ENCODE measurements around the gene SLC4A2. TPM values are rescaled to one million over a fixed set of nuclear protein-coding genes. Genes with fewer than 3 reads are reported as not detected.

Gene SLC4A2
- total RNA-seq, 1 donor = 65.4 TPM

- TF ChIP-seq, protein P1, sequence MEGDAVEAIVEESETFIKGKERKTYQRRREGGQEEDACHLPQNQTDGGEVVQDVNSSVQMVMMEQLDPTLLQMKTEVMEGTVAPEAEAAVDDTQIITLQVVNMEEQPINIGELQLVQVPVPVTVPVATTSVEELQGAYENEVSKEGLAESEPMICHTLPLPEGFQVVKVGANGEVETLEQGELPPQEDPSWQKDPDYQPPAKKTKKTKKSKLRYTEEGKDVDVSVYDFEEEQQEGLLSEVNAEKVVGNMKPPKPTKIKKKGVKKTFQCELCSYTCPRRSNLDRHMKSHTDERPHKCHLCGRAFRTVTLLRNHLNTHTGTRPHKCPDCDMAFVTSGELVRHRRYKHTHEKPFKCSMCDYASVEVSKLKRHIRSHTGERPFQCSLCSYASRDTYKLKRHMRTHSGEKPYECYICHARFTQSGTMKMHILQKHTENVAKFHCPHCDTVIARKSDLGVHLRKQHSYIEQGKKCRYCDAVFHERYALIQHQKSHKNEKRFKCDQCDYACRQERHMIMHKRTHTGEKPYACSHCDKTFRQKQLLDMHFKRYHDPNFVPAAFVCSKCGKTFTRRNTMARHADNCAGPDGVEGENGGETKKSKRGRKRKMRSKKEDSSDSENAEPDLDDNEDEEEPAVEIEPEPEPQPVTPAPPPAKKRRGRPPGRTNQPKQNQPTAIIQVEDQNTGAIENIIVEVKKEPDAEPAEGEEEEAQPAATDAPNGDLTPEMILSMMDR (IDR thresholded peaks at IDR 0.05; ENCODE audit: insufficient read depth, low read length) = no peak
- no peak overlapping the region for H3K4me3 ChIP-seq (ENCODE audit: low read depth, low read length)
- no peak for DNase-seq (ENCODE audit: low read depth)
Measured at GRCh38 chr7:151032936-151033863, 26.2 kb upstream of the SLC4A2 start.

DNA sequence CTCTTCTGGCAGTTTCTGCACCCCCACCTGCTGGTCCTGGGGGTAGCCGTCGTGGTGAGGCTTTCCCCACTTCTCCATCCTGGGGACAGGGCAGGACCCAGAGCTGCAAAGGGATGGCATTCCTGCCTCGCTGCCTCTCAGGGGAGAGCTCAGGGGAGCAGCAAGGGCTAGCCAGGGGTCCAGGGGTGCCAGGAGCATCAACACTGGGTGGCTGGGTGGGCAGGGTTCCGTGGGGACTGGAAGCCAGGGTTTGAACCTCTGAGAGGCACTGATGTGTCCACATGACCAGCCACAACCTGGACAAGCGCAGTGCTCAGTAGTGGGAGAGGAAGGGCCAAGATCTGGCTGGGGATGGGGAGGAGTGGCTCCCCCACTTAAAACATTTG is 25.5 kb upstream of the SLC4A2 start:
- H3K4me3 ChIP-seq (ENCODE audit: low read depth, low read length) = no peak overlapping the region
- TF ChIP-seq, protein P1 (IDR thresholded peaks at IDR 0.05; ENCODE audit: insufficient read depth, low read length) = no peak
- no peak for DNase-seq (ENCODE audit: low read depth)

DNA sequence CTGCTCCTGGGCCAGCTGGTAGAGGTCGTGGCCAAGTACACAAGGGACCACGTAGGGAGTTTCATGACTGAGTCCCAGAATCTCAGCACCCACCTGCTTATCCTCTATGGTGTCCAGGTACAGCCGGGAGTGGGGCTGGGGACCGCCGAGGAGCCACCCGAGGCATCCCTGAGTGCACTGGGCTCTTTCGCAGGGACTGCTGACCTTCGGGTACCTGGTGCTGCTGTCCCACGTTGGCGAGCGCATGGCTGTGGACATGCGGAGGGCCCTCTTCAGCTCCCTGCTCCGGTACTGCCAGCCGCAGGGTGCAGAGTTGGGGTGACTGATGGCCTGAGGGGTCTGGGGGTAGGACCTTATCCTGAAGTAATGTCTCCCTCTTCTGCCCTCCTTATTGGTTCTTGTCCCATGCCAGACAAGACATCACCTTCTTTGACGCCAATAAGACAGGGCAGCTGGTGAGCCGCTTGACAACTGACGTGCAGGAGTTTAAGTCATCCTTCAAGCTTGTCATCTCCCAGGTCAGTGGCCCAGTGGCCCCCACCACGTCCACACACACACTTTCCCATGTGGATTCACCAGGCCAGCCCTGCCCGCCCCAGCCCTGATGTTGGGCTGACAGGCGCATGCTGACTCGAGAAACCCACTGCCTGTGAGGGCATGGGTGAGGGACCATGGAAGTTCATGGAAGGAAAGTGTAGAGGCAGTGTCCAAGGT is 24.9 kb upstream of the SLC4A2 start:
- no peak for DNase-seq (ENCODE audit: low read depth)
- TF ChIP-seq, protein P1 (IDR thresholded peaks at IDR 0.05; ENCODE audit: insufficient read depth, low read length) = no peak
- no peak overlapping the region for H3K4me3 ChIP-seq (ENCODE audit: low read depth, low read length)

DNA sequence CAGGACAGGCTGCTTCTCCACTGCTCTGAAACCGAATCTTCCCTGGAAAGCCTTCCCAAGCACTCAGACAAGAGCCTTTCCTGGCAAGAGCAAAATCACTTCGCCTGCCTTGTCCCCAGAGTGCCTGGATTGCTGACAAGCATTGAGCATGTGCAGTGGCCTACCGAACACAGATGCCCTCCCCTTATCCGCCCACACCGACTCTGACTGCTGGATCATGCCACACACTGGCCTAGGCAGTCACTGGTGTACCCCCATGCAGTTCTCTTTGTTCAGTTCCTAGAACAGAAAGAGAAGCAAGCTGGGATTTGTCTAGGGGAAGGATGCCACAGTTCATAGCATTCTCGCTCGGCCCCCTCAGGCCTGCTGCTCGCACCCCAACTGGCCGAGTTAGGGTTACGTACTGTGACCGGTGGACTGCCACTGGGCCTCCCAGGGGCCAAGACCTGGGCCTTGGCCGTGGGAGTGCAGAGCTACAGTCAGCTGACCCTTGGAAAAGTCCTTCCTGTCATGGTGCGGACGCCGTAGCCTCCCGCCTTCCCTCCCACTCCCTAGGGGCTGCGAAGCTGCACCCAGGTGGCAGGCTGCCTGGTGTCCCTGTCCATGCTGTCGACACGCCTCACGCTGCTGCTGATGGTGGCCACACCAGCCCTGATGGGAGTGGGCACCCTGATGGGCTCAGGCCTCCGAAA is 24.2 kb upstream of the SLC4A2 start:
- no peak for DNase-seq (ENCODE audit: low read depth)
- H3K4me3 ChIP-seq (ENCODE audit: low read depth, low read length) = no peak overlapping the region
- TF ChIP-seq, protein P1 (IDR thresholded peaks at IDR 0.05; ENCODE audit: insufficient read depth, low read length) = no peak

- TF ChIP-seq, protein P1 (IDR thresholded peaks at IDR 0.05; ENCODE audit: insufficient read depth, low read length) = no peak
- H3K4me3 ChIP-seq (ENCODE audit: low read depth, low read length) = no peak overlapping the region
- no peak for DNase-seq (ENCODE audit: low read depth)
Measured at GRCh38 chr7:151035902-151036301, 23.5 kb upstream of the SLC4A2 start.

DNA sequence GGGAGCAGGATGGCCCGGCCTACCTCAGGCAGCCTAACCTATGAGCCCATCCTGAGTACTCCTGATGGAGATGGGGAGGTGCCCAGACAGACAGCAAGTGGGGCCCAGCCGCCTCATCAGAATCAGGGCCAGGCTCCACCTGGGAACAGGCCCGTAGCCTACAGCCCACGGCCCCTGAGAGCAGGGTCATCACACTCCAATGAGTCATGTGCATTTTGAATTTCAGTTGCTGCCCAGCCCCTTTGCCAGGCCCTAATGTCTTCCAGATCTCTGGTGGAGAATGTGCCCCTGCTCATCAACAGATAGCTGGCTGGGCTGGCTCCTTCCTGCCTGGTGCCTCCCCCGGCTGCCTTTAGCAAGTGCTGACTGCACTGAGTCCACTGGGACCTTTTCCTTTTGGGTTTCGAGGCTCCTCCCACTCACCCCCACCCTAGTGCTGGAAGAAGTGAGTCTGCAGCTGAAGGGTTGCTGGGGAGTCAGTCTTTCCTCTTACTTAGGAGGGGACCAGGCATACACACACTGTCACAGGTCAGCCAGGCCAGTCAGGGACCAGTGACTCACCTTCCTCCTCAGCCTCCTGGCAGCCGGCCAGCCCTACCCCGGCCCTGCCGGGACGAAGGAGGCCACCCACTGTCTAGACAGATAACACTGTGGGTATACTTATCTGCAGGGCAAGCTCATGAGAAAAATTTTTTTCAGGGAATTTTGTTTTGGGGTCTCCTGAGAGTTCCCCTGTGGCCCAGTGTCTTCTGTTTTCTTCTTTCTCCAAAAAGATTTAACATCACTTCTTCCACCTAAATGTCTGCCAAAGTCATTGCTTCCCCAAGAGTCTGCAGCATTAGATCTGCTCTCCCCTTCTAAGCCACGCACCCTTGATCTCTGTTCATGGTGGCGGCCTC is 20.2 kb upstream of the SLC4A2 start:
- H3K4me3 ChIP-seq (ENCODE audit: low read depth, low read length) = no peak overlapping the region
- TF ChIP-seq, protein P1 (IDR thresholded peaks at IDR 0.05; ENCODE audit: insufficient read depth, low read length) = peak; percentile 5
- peak; percentile 85 for DNase-seq (ENCODE audit: low read depth)

Data from fibroblast of the aortic adventitia (primary cell).